H1 (cell line): ENCODE data around the gene HDAC8. TPM values are rescaled to one million over a fixed set of nuclear protein-coding genes. Genes with fewer than 3 reads are reported as not detected.

Source experiments
- CTCF ChIA-PET: fragments of 300-600 bp; sonication (Branson Sonifier 250); formaldehyde crosslinking; loops from one replicate; lab custom pipeline; 2021; ENCODE audit not compliant: partially characterized antibody; lab: Charles Lee
- POLR2A ChIA-PET: fragments of 300-600 bp; sonication (Branson Sonifier 250); formaldehyde crosslinking; loops from one replicate; lab custom pipeline; 2021; ENCODE audit warnings: inconsistent platforms; ENCODE audit not compliant: partially characterized antibody; lab: Charles Lee
- DNase-seq, 2 experiments: peaks; one replicate each; pipeline versions ENCODE4 v3.0.0 to v3.0.0-alpha.2; 2010 to 2022; ENCODE audit warnings: low spot score in 2 of 2, low read depth in 1 of 2, mixed read lengths in 1 of 2
- FAIRE-seq: peaks from 2 replicates; lab custom pipeline; 2011; peaks lifted over from hg19 to GRCh38; lab: Jason Lieb, UNC
- H2AFZ ChIP-seq: 2 replicates; pipeline ENCODE4 v1.8.1; 2012; ENCODE audit warnings: low read length, inconsistent platforms
- H2AK5ac ChIP-seq: 2 replicates; pipeline ENCODE4 v1.6.1; 2013; ENCODE audit warnings: low read depth, low read length
- H2BK120ac ChIP-seq: replicated peaks from 2 replicates; pipeline ENCODE3; 2013; ENCODE audit warnings: low read depth, low read length, inconsistent platforms
- H2BK12ac ChIP-seq: 2 replicates; pipeline ENCODE4 v1.6.1; 2013; ENCODE audit warnings: low read depth, low read length
- H2BK15ac ChIP-seq: 2 replicates; pipeline ENCODE4 v1.6.1; 2013; ENCODE audit warnings: low read length
- H2BK20ac ChIP-seq: 2 replicates; pipeline ENCODE4 v1.6.1; 2013; ENCODE audit warnings: low read length
- H2BK5ac ChIP-seq: 2 replicates; pipeline ENCODE4 v1.6.1; 2013; ENCODE audit warnings: low read depth, low read length
- H3K14ac ChIP-seq: 2 replicates; pipeline ENCODE4 v1.6.1; 2013; ENCODE audit warnings: inconsistent platforms; ENCODE audit not compliant: insufficient read length
- H3K18ac ChIP-seq: 2 replicates; pipeline ENCODE4 v1.6.1; 2013; ENCODE audit warnings: low read length; ENCODE audit errors: extremely low read depth
- H3K23ac ChIP-seq: 2 replicates; pipeline ENCODE4 v1.6.1; 2013; ENCODE audit warnings: inconsistent platforms; ENCODE audit not compliant: insufficient read length
- H3K23me2 ChIP-seq: 2 replicates; pipeline ENCODE4 v1.6.1; 2013; ENCODE audit warnings: low read depth, low read length
- H3K27ac ChIP-seq: 2 replicates; pipeline ENCODE4 v1.6.1; 2011; ENCODE audit warnings: low read depth, low read length, inconsistent platforms
- H3K27me3 ChIP-seq, 4 experiments: replicated peaks in 1 of 4; 1 replicate in 1 of 4; 2 replicates in 3 of 4; pipeline versions ENCODE4 v1.6.1 to v1.8.1; 2011 to 2013; ENCODE audit warnings: low read length in 3 of 4, mild to moderate bottlenecking in 3 of 4, inconsistent platforms in 2 of 4, mixed read lengths in 2 of 4, moderate library complexity in 1 of 4; ENCODE audit not compliant: control insufficient read depth in 3 of 4, insufficient read depth in 3 of 4; ENCODE audit errors: extremely low read depth in 1 of 4
- H3K36me3 ChIP-seq, 4 experiments: 2 replicates each; pipeline versions ENCODE4 v1.6.1 to v1.8.1; 2011 to 2013; ENCODE audit warnings: mild to moderate bottlenecking in 4 of 4, low read length in 3 of 4, moderate library complexity in 2 of 4, control low read depth in 1 of 4, inconsistent platforms in 1 of 4; ENCODE audit not compliant: insufficient read depth in 4 of 4, control insufficient read depth in 2 of 4
- H3K4ac ChIP-seq: replicated peaks from 2 replicates; pipeline ENCODE3; 2013; ENCODE audit warnings: low read length, low read depth, mixed read lengths, inconsistent platforms; ENCODE audit not compliant: insufficient read length
- H3K4me1 ChIP-seq, 4 experiments: replicated peaks in 1 of 4; 1 replicate in 1 of 4; 2 replicates in 3 of 4; pipeline versions ENCODE4 v1.6.1 to v1.8.1; 2011 to 2013; ENCODE audit warnings: low read length in 3 of 4, inconsistent platforms in 2 of 4, mixed read lengths in 1 of 4; ENCODE audit not compliant: insufficient read depth in 4 of 4, control insufficient read depth in 3 of 4
- H3K4me2 ChIP-seq, 2 experiments: 2 replicates each; pipeline versions ENCODE4 v1.6.1 to v1.8.1; 2011 to 2013; ENCODE audit warnings: low read depth in 2 of 2, low read length in 2 of 2, control low read depth in 1 of 2, inconsistent platforms in 1 of 2, mild to moderate bottlenecking in 1 of 2; ENCODE audit not compliant: insufficient read depth in 1 of 2
- H3K4me3 ChIP-seq, 4 experiments: fragments of 200-600, 300-600 bp in 1 of 4; sonication (generic), shearing (Covaris generic), sonication (Bioruptor Twin) in 1 of 4; 2 replicates each; pipeline versions ENCODE4 v1.5.1 to v1.8.1; 2011 to 2016; ENCODE audit warnings: low read length in 4 of 4, low read depth in 3 of 4, control low read depth in 2 of 4, inconsistent platforms in 2 of 4, mild to moderate bottlenecking in 2 of 4, mixed read lengths in 1 of 4, moderate library complexity in 1 of 4; ENCODE audit not compliant: insufficient read depth in 2 of 4; ENCODE audit errors: extremely low read depth in 1 of 4
- H3K56ac ChIP-seq: replicated peaks from 2 replicates; pipeline ENCODE3; 2013; ENCODE audit warnings: low read depth, mild to moderate bottlenecking, mixed read lengths, low read length, inconsistent platforms; ENCODE audit not compliant: insufficient read length
- H3K79me1 ChIP-seq: 2 replicates; pipeline ENCODE4 v1.6.1; 2013; ENCODE audit warnings: low read depth, low read length, control low read depth
- H3K79me2 ChIP-seq, 2 experiments: 2 replicates each; pipeline versions ENCODE4 v1.6.1 to v1.8.1; 2012 to 2013; ENCODE audit warnings: low read length in 2 of 2, mild to moderate bottlenecking in 2 of 2, inconsistent platforms in 1 of 2; ENCODE audit not compliant: insufficient read depth in 2 of 2, control insufficient read depth in 1 of 2
- H3K9ac ChIP-seq, 4 experiments: replicated peaks in 1 of 4; 1 replicate in 1 of 4; 2 replicates in 3 of 4; pipeline versions ENCODE4 v1.6.1 to v1.8.1; 2011 to 2013; ENCODE audit warnings: low read depth in 3 of 4, low read length in 3 of 4, control low read depth in 2 of 4, mild to moderate bottlenecking in 2 of 4, moderate library complexity in 2 of 4, inconsistent platforms in 1 of 4; ENCODE audit errors: extremely low read depth in 1 of 4
- H3K9me3 ChIP-seq, 2 experiments: 2 replicates each; pipeline versions ENCODE4 v1.6.1 to v1.8.1; 2012 to 2013; ENCODE audit warnings: mild to moderate bottlenecking in 2 of 2, moderate library complexity in 2 of 2, control low read depth in 1 of 2, inconsistent platforms in 1 of 2, low read depth in 1 of 2, low read length in 1 of 2, mixed read lengths in 1 of 2; ENCODE audit not compliant: insufficient read depth in 2 of 2
- H4K20me1 ChIP-seq, 2 experiments: replicated peaks in 1 of 2; 2 replicates each; pipeline versions ENCODE3 to v1.8.1; 2011 to 2013; ENCODE audit warnings: inconsistent platforms in 2 of 2, low read length in 2 of 2, mild to moderate bottlenecking in 1 of 2; ENCODE audit not compliant: insufficient read depth in 2 of 2, control insufficient read depth in 1 of 2
- H4K5ac ChIP-seq: 2 replicates; pipeline ENCODE4 v1.6.1; 2013; ENCODE audit warnings: low read length, low read depth, mixed read lengths, inconsistent platforms; ENCODE audit not compliant: insufficient read length
- H4K8ac ChIP-seq: 2 replicates; pipeline ENCODE4 v1.8.0; 2013; ENCODE audit warnings: mild to moderate bottlenecking, moderate library complexity, low read length, inconsistent platforms; ENCODE audit not compliant: insufficient read depth; ENCODE audit errors: extremely low read depth
- H4K91ac ChIP-seq: replicated peaks from 2 replicates; pipeline ENCODE3; 2013; ENCODE audit warnings: low read length, mixed read lengths, inconsistent platforms; ENCODE audit not compliant: insufficient read length
- ATF3 ChIP-seq: IDR thresholded peaks from 2 replicates; pipeline ENCODE4 v1.6.1; 2011; ENCODE audit warnings: low read depth, mild to moderate bottlenecking, low read length; ENCODE audit not compliant: insufficient read depth
- CTCF ChIP-seq, 3 experiments: IDR thresholded peaks; 1 replicate in 2 of 3; 2 replicates in 1 of 3; pipeline versions ENCODE4 v1.5.1 to v1.6.1; 2011; ENCODE audit warnings: low read length in 3 of 3, mild to moderate bottlenecking in 3 of 3, inconsistent platforms in 2 of 3, low read depth in 1 of 3, moderate library complexity in 1 of 3; ENCODE audit not compliant: insufficient read depth in 1 of 3; ENCODE audit errors: control extremely low read depth in 1 of 3
- EP300 ChIP-seq, 2 experiments: IDR thresholded peaks; 1 replicate in 1 of 2; 2 replicates in 1 of 2; pipeline ENCODE4 v1.6.1; 2011 to 2012; ENCODE audit warnings: low read depth in 2 of 2, low read length in 2 of 2, mild to moderate bottlenecking in 2 of 2, borderline replicate concordance in 1 of 2, inconsistent platforms in 1 of 2, moderate library complexity in 1 of 2
- EZH2 ChIP-seq: fragments of 200-600 bp; sonication (generic); IDR thresholded peaks from 2 replicates; pipeline ENCODE4 v1.7.1; 2012; ENCODE audit warnings: low read depth, mild to moderate bottlenecking, moderate library complexity, low read length, inconsistent platforms; ENCODE audit not compliant: severe bottlenecking
- GTF2F1 ChIP-seq: IDR thresholded peaks from 2 replicates; pipeline ENCODE4 v1.6.1; 2012; ENCODE audit warnings: low read depth, low read length, improper control_type of control experiment, borderline replicate concordance
- MAX ChIP-seq: IDR thresholded peaks from 2 replicates; pipeline ENCODE4 v1.6.1; 2012; ENCODE audit warnings: inconsistent platforms
- NRF1 ChIP-seq: IDR thresholded peaks from 2 replicates; pipeline ENCODE4 v1.6.1; 2011; ENCODE audit warnings: mild to moderate bottlenecking, low read depth, low read length, improper control_type of control experiment
- RBBP5 ChIP-seq: IDR thresholded peaks from 2 replicates; pipeline ENCODE4 v1.7.1; 2012; ENCODE audit warnings: low read depth, mild to moderate bottlenecking, inconsistent platforms, low read length, moderate library complexity, borderline replicate concordance
- TEAD4 ChIP-seq: IDR thresholded peaks from 2 replicates; pipeline ENCODE4 v1.6.1; 2012; ENCODE audit warnings: low read depth, low read length, inconsistent platforms, mixed read lengths
- WGBS, 2 experiments: shearing (Covaris generic) in 1 of 2; methylation state at CpG; one replicate each; pipeline versions ENCODE4 v1.1.6 to v1.1.7; 2013 to 2015; ENCODE audit warnings: low lambda C conversion rate in 2 of 2, mixed read lengths in 2 of 2, inconsistent platforms in 1 of 2, low coverage in 1 of 2, missing lambda C conversion rate in 1 of 2; ENCODE audit not compliant: insufficient replicate concordance in 2 of 2, insufficient coverage in 1 of 2, insufficient read length in 1 of 2; ENCODE audit errors: extremely low coverage in 1 of 2, missing lambda C conversion rate in 1 of 2; 5-methylcytosine and 5-hydroxymethylcytosine counted together
- polyA plus RNA-seq, 7 experiments: library from polyadenylated mRNA; depleted of rRNA in 3 of 7; stranded (reverse) in 5 of 7; unstranded in 2 of 7; fragments of >200 nt in 5 of 7; fragments of 200-250 nt in 2 of 7; gene quantifications; 1 replicate in 5 of 7; 2 replicates in 1 of 7; 4 replicates in 1 of 7; pipeline versions ENCODE4 v1.2.1 to v1.2.3, GENCODE V29; 2011 to 2013; ENCODE audit warnings: missing spikeins in 2 of 7, mixed read lengths in 2 of 7
- total RNA-seq: library from RNA; stranded (reverse); fragmentation: NEBNext Ultra II Directional; extraction: Animal tissue kit (Norgen Biotek cat#: 25700); gene quantifications from 2 replicates; pipeline ENCODE4 v1.2.1, GENCODE V29; 2021

The HDAC8 gene
- total and polyA plus RNA-seq, 2 of the 8 experiments (the other 6 are each of a cell fraction or from before 2014, with no cell fraction given), result 9.7 to 20.3 TPM

GRCh38 chrX:72394518-72395170 is 178.0 kb downstream of the HDAC8 start:
- no peaks in the 10 kb centered on the region for H3K36me3 ChIP-seq
- no peak overlapping the region for H3K27ac ChIP-seq
- no peak overlapping the region for H2BK15ac ChIP-seq
- H3K79me1 ChIP-seq, result no peaks in the 10 kb centered on the region
- ChIA-PET POLR2A (interaction anchor here (0.7 kb wide), 1 partner anchor 320 kb away, joined by 3 read pairs; no protein-coding TSS in a partner anchor), CTCF (no interaction called here)
- no peak overlapping the region for H4K5ac ChIP-seq
- DNase-seq (no peak), FAIRE-seq (no peak)
- H4K8ac ChIP-seq, result no peak overlapping the region
- no peak overlapping the region for H3K18ac ChIP-seq
- no peak overlapping the region for H2BK5ac ChIP-seq
- H3K23ac ChIP-seq, result no peak overlapping the region
- H3K23me2 ChIP-seq, result no peaks in the 10 kb centered on the region
- H3K4me3 ChIP-seq, result no peak overlapping the region
- WGBS, 2 experiments, result 89% methylated on average over 3 of the region's 8 CpGs; no CpG with 5 or more reads in 1 of the 2 experiments
- no peak overlapping the region for H4K91ac ChIP-seq
- H2AFZ ChIP-seq, result no peak overlapping the region
- H3K4ac ChIP-seq, result no peak overlapping the region
- no peaks in the 10 kb centered on the region for H3K79me2 ChIP-seq
- H3K9me3 ChIP-seq, result no peaks in the 10 kb centered on the region
- no peak overlapping the region for H3K14ac ChIP-seq
- H3K56ac ChIP-seq, result no peak overlapping the region
- H2BK20ac ChIP-seq, result no peak overlapping the region
- no peak overlapping the region for H2BK120ac ChIP-seq
- no peaks in the 10 kb centered on the region for H3K27me3 ChIP-seq
- no peak overlapping the region for H3K4me2 ChIP-seq
- no peaks in the 10 kb centered on the region for H4K20me1 ChIP-seq
- peaks cover 0 to 4% (median 1%) of the 10 kb centered on the region in 4 experiments; a peak in 3 of 7 replicates for H3K4me1 ChIP-seq
- H2BK12ac ChIP-seq, result no peak overlapping the region
- H2AK5ac ChIP-seq, result no peak overlapping the region
- no peak overlapping the region for H3K9ac ChIP-seq
- TF ChIP-seq GTF2F1 (no peak), ATF3 (no peak), NRF1 (no peak), EZH2 (no peak), TEAD4 (no peak), RBBP5 (no peak), EP300 (IDR thresholded peaks at IDR 0.05; ENCODE audit: borderline replicate concordance in 1 of 2, low read depth in 2 of 2, low read length in 2 of 2) (no peak), CTCF (IDR thresholded peaks at IDR 0.05; ENCODE audit: control extremely low read depth in 1 of 3, insufficient read depth in 1 of 3, low read depth in 1 of 3, low read length in 3 of 3) (no peak), MAX (no peak)
